Panc1 (cell line): ENCODE measurements around the gene KRTAP10-9.

ENCODE experiments used
- POLR2AphosphoS5 ChIP-seq: IDR thresholded peaks from 2 replicates; pipeline ENCODE4 v1.6.1; 2012; ENCODE audit warnings: mild to moderate bottlenecking, low read depth, low read length, moderate library complexity
- REST ChIP-seq, 2 experiments: IDR thresholded peaks; 2 replicates each; pipeline ENCODE4 v1.6.1; 2011 to 2012; ENCODE audit warnings: low read depth in 2 of 2, control low read depth in 1 of 2, low read length in 1 of 2, mild to moderate bottlenecking in 1 of 2, moderate library complexity in 1 of 2; ENCODE audit not compliant: insufficient read depth in 1 of 2
- TF ChIP-seq, protein P1 (sequence below): fragments of 450-650 bp; IDR thresholded peaks from 2 replicates; pipeline ENCODE4 v1.5.1; 2017; ENCODE audit warnings: mild to moderate bottlenecking

DNA sequence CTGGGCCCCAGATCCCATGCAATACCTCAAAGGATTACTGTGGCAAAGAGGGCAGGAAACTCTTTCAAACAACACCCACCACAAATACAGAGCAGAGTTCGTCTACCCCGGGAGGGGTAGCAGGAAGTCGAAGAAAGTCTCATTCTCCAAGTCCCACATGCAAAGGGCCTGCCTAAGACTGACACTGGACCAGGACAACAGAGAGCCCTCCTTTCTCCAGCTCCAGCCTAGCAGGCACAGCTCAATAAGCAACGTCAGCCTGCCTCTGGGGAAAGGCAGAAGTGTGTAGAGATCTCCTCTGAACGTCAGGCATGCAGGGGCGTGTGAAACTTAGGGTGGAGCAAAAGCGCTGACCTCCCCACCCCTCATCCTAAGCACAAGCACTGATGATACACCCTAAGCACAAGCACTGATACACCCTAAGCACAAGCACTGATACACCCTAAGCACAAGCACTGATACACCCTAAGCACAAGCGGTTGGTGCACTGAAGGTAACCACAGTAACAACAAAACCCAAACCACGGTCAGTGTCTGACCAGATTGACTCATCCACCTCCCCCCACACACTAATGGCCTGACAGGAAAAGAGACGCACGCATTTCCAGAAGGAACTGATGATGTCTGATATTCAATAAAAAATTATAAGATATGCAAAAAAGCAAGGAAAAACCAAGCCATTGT lies 32.2 kb downstream of the KRTAP10-9 start:
- TF ChIP-seq, protein P1, sequence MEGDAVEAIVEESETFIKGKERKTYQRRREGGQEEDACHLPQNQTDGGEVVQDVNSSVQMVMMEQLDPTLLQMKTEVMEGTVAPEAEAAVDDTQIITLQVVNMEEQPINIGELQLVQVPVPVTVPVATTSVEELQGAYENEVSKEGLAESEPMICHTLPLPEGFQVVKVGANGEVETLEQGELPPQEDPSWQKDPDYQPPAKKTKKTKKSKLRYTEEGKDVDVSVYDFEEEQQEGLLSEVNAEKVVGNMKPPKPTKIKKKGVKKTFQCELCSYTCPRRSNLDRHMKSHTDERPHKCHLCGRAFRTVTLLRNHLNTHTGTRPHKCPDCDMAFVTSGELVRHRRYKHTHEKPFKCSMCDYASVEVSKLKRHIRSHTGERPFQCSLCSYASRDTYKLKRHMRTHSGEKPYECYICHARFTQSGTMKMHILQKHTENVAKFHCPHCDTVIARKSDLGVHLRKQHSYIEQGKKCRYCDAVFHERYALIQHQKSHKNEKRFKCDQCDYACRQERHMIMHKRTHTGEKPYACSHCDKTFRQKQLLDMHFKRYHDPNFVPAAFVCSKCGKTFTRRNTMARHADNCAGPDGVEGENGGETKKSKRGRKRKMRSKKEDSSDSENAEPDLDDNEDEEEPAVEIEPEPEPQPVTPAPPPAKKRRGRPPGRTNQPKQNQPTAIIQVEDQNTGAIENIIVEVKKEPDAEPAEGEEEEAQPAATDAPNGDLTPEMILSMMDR: no peak
- TF ChIP-seq REST (IDR thresholded peaks at IDR 0.05; ENCODE audit: insufficient read depth in 1 of 2, low read depth in 2 of 2, low read length in 1 of 2): no peak
- no peak for TF ChIP-seq POLR2AphosphoS5
